HEK293T (cell line): Measurements from ENCODE around the gene DDX11.
"Not testable (repeated sequence)": the region's sequence is repeated elsewhere in the genome, so short reads cannot be mapped to it uniquely, and the experiment has no call there.

ENCODE experiments used
- ARNT ChIP-seq: fragments of 450-650 bp; IDR thresholded peaks from 2 replicates; pipeline ENCODE4 v1.6.1; 2017; ENCODE audit warnings: mild to moderate bottlenecking
- ELF4 ChIP-seq: fragments of 450-650 bp; IDR thresholded peaks from 2 replicates; pipeline ENCODE4 v1.6.1; 2017; ENCODE audit warnings: antibody characterized with exemption
- FOXA1 ChIP-seq: fragments of 450-650 bp; IDR thresholded peaks from 2 replicates; pipeline ENCODE4 v1.6.1; 2016; ENCODE audit warnings: mild to moderate bottlenecking
- FOXK2 ChIP-seq: fragments of 450-650 bp; IDR thresholded peaks from 2 replicates; pipeline ENCODE4 v1.6.1; 2016; ENCODE audit warnings: mild to moderate bottlenecking
- FOXM1 ChIP-seq: fragments of 450-650 bp; IDR thresholded peaks from 2 replicates; pipeline ENCODE4 v1.6.1; 2017; ENCODE audit warnings: mild to moderate bottlenecking, borderline replicate concordance
- HDGF ChIP-seq: fragments of 450-650 bp; IDR thresholded peaks from 2 replicates; pipeline ENCODE4 v1.6.1; 2017; ENCODE audit warnings: antibody characterized with exemption, borderline replicate concordance
- L3MBTL2 ChIP-seq: fragments of 450-650 bp; conservative IDR thresholded peaks from 2 replicates; pipeline ENCODE4 v1.6.1; 2016; ENCODE audit warnings: mild to moderate bottlenecking
- LEF1 ChIP-seq: fragments of 450-650 bp; IDR thresholded peaks from 2 replicates; pipeline ENCODE4 v1.6.1; 2017; ENCODE audit warnings: mild to moderate bottlenecking, borderline replicate concordance
- SP1 ChIP-seq: fragments of 450-650 bp; IDR thresholded peaks from 2 replicates; pipeline ENCODE4 v1.6.1; 2017
- SUZ12 ChIP-seq: fragments of 450-650 bp; IDR thresholded peaks from 2 replicates; pipeline ENCODE4 v1.6.1; 2016; ENCODE audit warnings: mild to moderate bottlenecking
- ZNF384 ChIP-seq: fragments of 450-650 bp; IDR thresholded peaks from 2 replicates; pipeline ENCODE4 v1.6.1; 2016

GRCh38 chr12:31104773-31105172 is 31.1 kb downstream of the DDX11 start:
- not testable (repeated sequence) for TF ChIP-seq ELF4, HDGF, FOXA1, SP1, L3MBTL2, ZNF384, FOXM1, SUZ12, ARNT, LEF1, FOXK2
